ENCODE data around the gene PPFIA1. TPM values are rescaled to one million over a fixed set of nuclear protein-coding genes. Genes with fewer than 3 reads are reported as not detected.

Gene PPFIA1
- total RNA-seq, 1 experiment from 2014 or later, result 63.4 TPM

- no peak overlapping the region for H3K27ac ChIP-seq (ENCODE audit: insufficient read length, low read depth, low read length)
- H3K9me3 ChIP-seq (ENCODE audit: control insufficient read depth, low read depth, low read length), result no peaks in the 10 kb centered on the region
- H3K4me3 Mint-ChIP-seq, result no peak overlapping the region
- H3K14ac ChIP-seq (ENCODE audit: insufficient read depth, low read length), result no peak overlapping the region
- no peak for DNase-seq
- H2AK5ac ChIP-seq (ENCODE audit: insufficient read length, low read length), result no peak overlapping the region
- no peak overlapping the region for H4K8ac ChIP-seq (replicated peaks; ENCODE audit: insufficient read length, low read depth, low read length)
- no peaks in the 10 kb centered on the region for H3K79me1 ChIP-seq (ENCODE audit: insufficient read depth, low read depth, low read length, poor library complexity, severe bottlenecking)
- H2BK120ac ChIP-seq (ENCODE audit: low read depth, low read length, poor library complexity, severe bottlenecking), result no peak overlapping the region
- no peak overlapping the region for H3T11ph ChIP-seq (ENCODE audit: low read length)
- H3K23me2 ChIP-seq (ENCODE audit: insufficient read length, low read depth, low read length, poor library complexity, severe bottlenecking), result no peaks in the 10 kb centered on the region
- H3K23ac ChIP-seq (ENCODE audit: insufficient read length, low read depth, low read length), result no peak overlapping the region
- H2BK5ac ChIP-seq (ENCODE audit: insufficient read length, low read length), result no peak overlapping the region
- no peak overlapping the region for H3K9ac ChIP-seq (ENCODE audit: extremely low read depth, insufficient read length, low read length)
- no peaks in the 10 kb centered on the region for H3K79me2 ChIP-seq (ENCODE audit: insufficient read depth, low read length)
- H2BK15ac ChIP-seq (ENCODE audit: low read depth, low read length), result no peak overlapping the region
- TF ChIP-seq CTCF (conservative IDR thresholded peaks at IDR 0.05), result no peak
- no peak overlapping the region for H4K91ac ChIP-seq (ENCODE audit: insufficient read length, low read depth, low read length)
- H3K27ac Mint-ChIP-seq, result no peak overlapping the region
- no peaks in the 10 kb centered on the region for H3K9me3 Mint-ChIP-seq
- H4K5ac ChIP-seq (ENCODE audit: insufficient read length, low read depth, low read length), result no peak overlapping the region
- no peak overlapping the region for H2BK12ac ChIP-seq (ENCODE audit: insufficient read length, low read depth, low read length)
- no peak overlapping the region for H3K4ac ChIP-seq (ENCODE audit: low read depth, low read length)
- H3K56ac ChIP-seq (ENCODE audit: insufficient read length, low read depth, low read length), result no peak overlapping the region
- H2AFZ ChIP-seq (ENCODE audit: low read length), result no peak overlapping the region
- H3K4me2 ChIP-seq (ENCODE audit: insufficient read depth, insufficient read length, low read length), result no peak overlapping the region
- no peak overlapping the region for H3K18ac ChIP-seq (ENCODE audit: insufficient read length, low read depth, low read length)
- WGBS (ENCODE audit: extremely low coverage, insufficient read length, low lambda C conversion rate), result no CpG with 5 or more reads among the region's 17 CpGs
- no peaks in the 10 kb centered on the region for H3K4me1 ChIP-seq (ENCODE audit: insufficient read depth, low read length)
- H3K27me3 Mint-ChIP-seq (ENCODE audit: low read depth), result no peaks in the 10 kb centered on the region
- H3K27me3 ChIP-seq (ENCODE audit: insufficient read depth, low read length), result no peaks in the 10 kb centered on the region
- H4K20me1 ChIP-seq (ENCODE audit: control insufficient read depth, insufficient read depth, insufficient read length), result no peaks in the 10 kb centered on the region
- H3K36me3 Mint-ChIP-seq (ENCODE audit: insufficient read depth in 1 of 3, low read depth in 3 of 3), result peaks cover 65 to 92% (median 92%) of the 10 kb centered on the region in 3 experiments
- peaks cover 13 to 14% of the 10 kb centered on the region in 2 experiments for H3K4me1 Mint-ChIP-seq
- no peak overlapping the region for H2BK20ac ChIP-seq (ENCODE audit: low read depth, low read length, poor library complexity, severe bottlenecking)
These were observed 149.0 kb downstream of the PPFIA1 start for GRCh38 chr11:70419307-70420007.

Data from H9 (cell line).